ENCODE measurements around the gene LTO1. TPM values are rescaled to one million over a fixed set of nuclear protein-coding genes. Genes with fewer than 3 reads are reported as not detected.

LTO1 gene
- total RNA-seq, 1 experiment from 2014 or later: 37.5 TPM

DNA sequence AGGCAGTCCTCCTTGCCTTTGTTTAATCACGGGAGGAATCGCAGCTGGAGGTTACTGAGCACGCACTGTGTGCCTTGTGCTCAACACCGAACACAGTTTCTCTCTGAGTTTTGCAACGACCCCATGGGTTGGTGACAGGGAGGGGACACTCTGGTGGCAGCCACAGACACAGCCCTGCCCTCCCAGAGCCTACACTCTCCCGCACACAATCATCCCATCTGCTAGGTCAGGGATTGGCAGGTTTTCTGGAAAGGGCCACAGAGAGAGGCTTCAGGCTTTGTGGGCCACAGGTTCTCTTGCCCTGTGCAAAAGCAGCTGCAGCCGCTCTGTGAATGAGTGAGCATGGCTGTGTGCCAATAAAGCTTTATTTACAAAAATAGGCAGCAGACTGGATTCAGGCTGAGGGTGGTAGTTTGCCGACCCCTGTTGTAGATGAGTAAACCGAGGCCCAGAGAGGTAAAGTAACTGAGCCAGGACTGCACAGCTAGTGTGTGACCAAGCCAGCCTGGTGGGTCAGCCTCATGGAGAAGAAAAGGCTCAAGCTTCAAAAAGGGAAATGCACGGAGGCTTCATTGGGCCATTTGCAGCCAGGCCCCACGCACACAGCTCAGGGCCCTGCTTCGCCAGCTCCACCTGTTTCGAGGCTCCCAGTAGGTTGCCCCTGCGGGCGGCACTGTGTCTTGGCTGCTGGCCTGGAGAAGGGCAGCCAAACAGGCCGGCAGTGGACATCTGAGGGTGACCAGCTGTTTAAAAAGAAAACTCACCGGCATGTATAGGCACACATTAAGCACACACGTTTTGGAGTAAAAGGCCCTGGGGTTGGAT lies 16.3 kb downstream of the LTO1 start:
- no TSS peak for BruUV-seq (replicated peaks)
- TF ChIP-seq EZH2 (IDR thresholded peaks at IDR 0.05; ENCODE audit: low read length, unreplicated experiment): no peak
- TF ChIP-seq EZH2phosphoT487 (IDR thresholded peaks at IDR 0.05; ENCODE audit: borderline replicate concordance, low read length): no peak
- TF ChIP-seq, protein P1, sequence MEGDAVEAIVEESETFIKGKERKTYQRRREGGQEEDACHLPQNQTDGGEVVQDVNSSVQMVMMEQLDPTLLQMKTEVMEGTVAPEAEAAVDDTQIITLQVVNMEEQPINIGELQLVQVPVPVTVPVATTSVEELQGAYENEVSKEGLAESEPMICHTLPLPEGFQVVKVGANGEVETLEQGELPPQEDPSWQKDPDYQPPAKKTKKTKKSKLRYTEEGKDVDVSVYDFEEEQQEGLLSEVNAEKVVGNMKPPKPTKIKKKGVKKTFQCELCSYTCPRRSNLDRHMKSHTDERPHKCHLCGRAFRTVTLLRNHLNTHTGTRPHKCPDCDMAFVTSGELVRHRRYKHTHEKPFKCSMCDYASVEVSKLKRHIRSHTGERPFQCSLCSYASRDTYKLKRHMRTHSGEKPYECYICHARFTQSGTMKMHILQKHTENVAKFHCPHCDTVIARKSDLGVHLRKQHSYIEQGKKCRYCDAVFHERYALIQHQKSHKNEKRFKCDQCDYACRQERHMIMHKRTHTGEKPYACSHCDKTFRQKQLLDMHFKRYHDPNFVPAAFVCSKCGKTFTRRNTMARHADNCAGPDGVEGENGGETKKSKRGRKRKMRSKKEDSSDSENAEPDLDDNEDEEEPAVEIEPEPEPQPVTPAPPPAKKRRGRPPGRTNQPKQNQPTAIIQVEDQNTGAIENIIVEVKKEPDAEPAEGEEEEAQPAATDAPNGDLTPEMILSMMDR (conservative IDR thresholded peaks at IDR 0.05; ENCODE audit: low read depth, low read length): no peak
- ChIA-PET CTCF (no interaction called here), POLR2A (ENCODE audit: unreplicated experiment) (no interaction called here)
- H2AFZ ChIP-seq (ENCODE audit: low read length): no peak overlapping the region
- peaks cover 9% of the 10 kb centered on the region for H3F3A ChIP-seq (ENCODE audit: low read length, unreplicated experiment)
- no peaks in the 10 kb centered on the region for H3K27me3 ChIP-seq (ENCODE audit: low read length)
- H4K20me1 ChIP-seq (ENCODE audit: low read length): no peaks in the 10 kb centered on the region
- H3K9me2 ChIP-seq (replicated peaks; ENCODE audit: low read length): no peaks in the 10 kb centered on the region
- no peak overlapping the region for H3K4me3 ChIP-seq (ENCODE audit: low read length)
- DNase-seq (no peak), ATAC-seq (no peak)
- intact Hi-C loops (cut with micrococcal nuclease): no loop called here
- no peak overlapping the region for H3K9ac ChIP-seq (ENCODE audit: low read length)
- H3K4me2 ChIP-seq (ENCODE audit: low read length): no peak overlapping the region
- no peak overlapping the region for H3K27ac ChIP-seq (ENCODE audit: low read length)
- no peaks in the 10 kb centered on the region for H3K9me3 ChIP-seq (ENCODE audit: low read length)
- no peaks in the 10 kb centered on the region for H3K79me2 ChIP-seq (ENCODE audit: low read length)
- H3K36me3 ChIP-seq (ENCODE audit: low read depth, low read length): no peaks in the 10 kb centered on the region
- peaks cover 18% of the 10 kb centered on the region for H3K4me1 ChIP-seq (ENCODE audit: insufficient read depth, low read length)

DNA sequence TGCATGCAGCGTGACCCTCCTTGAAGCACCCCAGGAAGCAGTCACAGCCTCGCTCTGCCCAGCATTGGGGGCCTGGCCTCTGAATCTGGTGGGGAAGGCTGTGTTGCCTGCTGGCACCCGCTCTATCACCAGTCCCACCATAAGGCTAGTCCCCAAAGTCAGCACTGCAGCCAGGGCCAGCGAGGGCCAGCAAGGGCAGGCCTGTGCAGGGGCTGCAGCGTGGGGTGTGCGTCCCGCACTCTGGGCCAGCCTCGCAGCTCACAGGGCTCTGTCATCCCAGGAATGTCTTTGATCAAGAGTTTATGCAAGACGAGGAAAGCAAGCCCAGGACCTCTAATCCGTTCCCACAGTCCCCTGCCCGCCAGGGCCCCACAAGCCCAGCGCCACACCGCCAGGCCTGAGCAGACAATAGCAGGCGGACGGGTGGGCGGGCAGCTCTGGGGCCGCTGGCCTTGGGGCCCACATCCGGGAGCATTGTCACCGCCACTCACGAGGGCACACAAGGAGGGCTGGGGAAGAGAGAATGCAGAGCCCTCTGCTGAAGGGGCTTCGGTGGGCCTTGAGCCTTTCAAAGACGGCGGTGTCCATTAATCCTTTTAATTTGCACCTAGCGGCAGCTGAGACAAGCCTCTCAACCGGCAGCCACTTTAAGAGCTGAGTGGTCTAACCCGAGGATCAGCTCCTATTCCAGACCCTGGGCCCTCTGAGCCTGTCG lies 17.1 kb downstream of the LTO1 start:
- H3K4me3 ChIP-seq (ENCODE audit: low read length): no peak overlapping the region
- peaks cover 5% of the 10 kb centered on the region for H3K36me3 ChIP-seq (ENCODE audit: low read depth, low read length)
- ChIA-PET POLR2A (ENCODE audit: unreplicated experiment) (interaction anchor here (0.5 kb wide), 1 partner anchor 543 kb away, joined by 24 read pairs; no protein-coding TSS in a partner anchor), CTCF (no interaction called here)
- ATAC-seq: no peak
- H4K20me1 ChIP-seq (ENCODE audit: low read length): peaks cover 4% of the 10 kb centered on the region
- no TSS peak for BruUV-seq (replicated peaks)
- H3K9ac ChIP-seq (ENCODE audit: low read length): no peak overlapping the region
- intact Hi-C loops (cut with micrococcal nuclease): no loop called here
- no peak overlapping the region for H2AFZ ChIP-seq (ENCODE audit: low read length)
- H3K4me2 ChIP-seq (ENCODE audit: low read length): no peak overlapping the region
- H3K27ac ChIP-seq (ENCODE audit: low read length): no peak overlapping the region
- H3K79me2 ChIP-seq (ENCODE audit: low read length): no peaks in the 10 kb centered on the region
- DNase-seq: no peak
- peaks cover 26% of the 10 kb centered on the region for H3K4me1 ChIP-seq (ENCODE audit: insufficient read depth, low read length)
- TF ChIP-seq EZH2phosphoT487 (IDR thresholded peaks at IDR 0.05; ENCODE audit: borderline replicate concordance, low read length): no peak
- TF ChIP-seq EZH2 (IDR thresholded peaks at IDR 0.05; ENCODE audit: low read length, unreplicated experiment): no peak
- TF ChIP-seq, protein P1 (conservative IDR thresholded peaks at IDR 0.05; ENCODE audit: low read depth, low read length): no peak
- H3F3A ChIP-seq (ENCODE audit: low read length, unreplicated experiment): peaks cover 15% of the 10 kb centered on the region
- H3K9me2 ChIP-seq (replicated peaks; ENCODE audit: low read length): no peaks in the 10 kb centered on the region
- H3K9me3 ChIP-seq (ENCODE audit: low read length): no peaks in the 10 kb centered on the region
- H3K27me3 ChIP-seq (ENCODE audit: low read length): no peaks in the 10 kb centered on the region

Measured in PC-3 (cell line).